Karpas-422 (cell line): Measurements from ENCODE around the gene AGPAT3. TPM values are rescaled to one million over a fixed set of nuclear protein-coding genes. Genes with fewer than 3 reads are reported as not detected.
"Not testable (repeated sequence)": the region's sequence is repeated elsewhere in the genome, so short reads cannot be mapped to it uniquely, and the experiment has no call there.

Experiments used
- DNase-seq: peaks from one replicate; pipeline ENCODE4 v3.0.0-alpha.2; 2015
- H2AFZ ChIP-seq: fragments of 200-600 bp; sonication (generic); 2 replicates; pipeline ENCODE4 v1.6.1; 2014; ENCODE audit warnings: antibody characterized with exemption, low read length, mixed read lengths
- H3K27ac ChIP-seq: fragments of 200-600 bp; sonication (generic); 2 replicates; pipeline ENCODE4 v1.5.1; 2014; ENCODE audit warnings: mild to moderate bottlenecking, low read length, moderate library complexity
- H3K27me3 ChIP-seq: fragments of 200-600 bp; sonication (generic); 2 replicates; pipeline ENCODE4 v1.6.1; 2014; ENCODE audit warnings: low read length, mixed read lengths
- H3K36me3 ChIP-seq: fragments of 200-600 bp; sonication (generic); 2 replicates; pipeline ENCODE4 v1.6.1; 2014; ENCODE audit warnings: low read length, mixed read lengths; ENCODE audit not compliant: insufficient read depth
- H3K4me1 ChIP-seq: fragments of 200-600 bp; sonication (generic); 2 replicates; pipeline ENCODE4 v1.6.1; 2014; ENCODE audit warnings: mild to moderate bottlenecking, low read length, mixed read lengths
- H3K4me2 ChIP-seq: fragments of 200-600 bp; sonication (generic); 2 replicates; pipeline ENCODE4 v1.6.1; 2014; ENCODE audit warnings: low read length, low read depth, mild to moderate bottlenecking; ENCODE audit not compliant: poor library complexity, severe bottlenecking
- H3K4me3 ChIP-seq: fragments of 200-600 bp; sonication (generic); 2 replicates; pipeline ENCODE4 v1.5.1; 2014; ENCODE audit warnings: mild to moderate bottlenecking, antibody characterized with exemption, low read length, mixed read lengths
- H3K79me2 ChIP-seq: fragments of 200-600 bp; sonication (generic); 2 replicates; pipeline ENCODE4 v1.6.1; 2014; ENCODE audit warnings: mild to moderate bottlenecking, low read length, mixed read lengths
- H3K9ac ChIP-seq: fragments of 200-600 bp; sonication (generic); 2 replicates; pipeline ENCODE4 v1.6.0; 2014; ENCODE audit warnings: low read length
- H3K9me2 ChIP-seq: fragments of 200-600 bp; sonication (generic), shearing (Covaris generic); replicated peaks from 2 replicates; pipeline ENCODE4 v1.6.0; 2014; ENCODE audit warnings: mild to moderate bottlenecking, low read length, moderate library complexity; ENCODE audit not compliant: insufficient read depth
- H3K9me3 ChIP-seq: fragments of 300-700, 200-600 bp; sonication (generic); 2 replicates; pipeline ENCODE4 v1.6.1; 2014; ENCODE audit warnings: low read length, mixed read lengths
- H4K20me1 ChIP-seq: fragments of 200-600 bp; sonication (generic); 2 replicates; pipeline ENCODE4 v1.6.1; 2014; ENCODE audit warnings: mild to moderate bottlenecking, antibody characterized with exemption, low read length, low read depth; ENCODE audit not compliant: insufficient read depth
- total RNA-seq: library from RNA; depleted of rRNA; stranded (reverse); fragments of >200 nt; shearing (Covaris generic); gene quantifications from 2 replicates; pipeline ENCODE4 v1.2.3, GENCODE V29; 2014; ENCODE audit warnings: low replicate concordance

Gene AGPAT3
- total RNA-seq, 1 experiment from 2014 or later, result 29.0 TPM

DNA sequence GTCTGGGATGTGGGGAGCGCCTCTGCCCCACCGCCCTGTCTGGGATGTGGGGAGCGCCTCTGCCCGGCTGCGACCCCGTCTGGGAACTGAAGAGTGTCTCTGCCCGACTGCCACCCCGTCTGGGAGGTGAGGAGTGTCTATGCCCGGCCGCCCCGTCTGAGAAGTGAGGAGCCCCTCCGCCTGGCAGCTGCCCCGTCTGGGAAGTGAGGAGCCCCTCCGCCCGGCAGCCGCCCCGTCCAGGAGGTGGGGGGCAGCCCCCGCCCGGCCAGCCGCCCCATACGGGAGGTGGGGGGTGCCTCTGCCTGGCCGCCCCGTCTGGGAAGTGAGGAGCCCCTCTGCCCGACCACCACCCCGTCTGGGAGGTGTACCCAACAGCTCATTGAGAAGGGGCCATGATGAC, 42.9 kb upstream of the AGPAT3 start:
- not testable (repeated sequence) for DNase-seq, H3K27ac ChIP-seq, H3K79me2 ChIP-seq, H3K4me3 ChIP-seq, H2AFZ ChIP-seq, H3K9me3 ChIP-seq, H3K9ac ChIP-seq, H4K20me1 ChIP-seq, H3K27me3 ChIP-seq, H3K4me2 ChIP-seq, H3K36me3 ChIP-seq, H3K9me2 ChIP-seq
- peaks cover 17% of the 10 kb centered on the region for H3K4me1 ChIP-seq

DNA sequence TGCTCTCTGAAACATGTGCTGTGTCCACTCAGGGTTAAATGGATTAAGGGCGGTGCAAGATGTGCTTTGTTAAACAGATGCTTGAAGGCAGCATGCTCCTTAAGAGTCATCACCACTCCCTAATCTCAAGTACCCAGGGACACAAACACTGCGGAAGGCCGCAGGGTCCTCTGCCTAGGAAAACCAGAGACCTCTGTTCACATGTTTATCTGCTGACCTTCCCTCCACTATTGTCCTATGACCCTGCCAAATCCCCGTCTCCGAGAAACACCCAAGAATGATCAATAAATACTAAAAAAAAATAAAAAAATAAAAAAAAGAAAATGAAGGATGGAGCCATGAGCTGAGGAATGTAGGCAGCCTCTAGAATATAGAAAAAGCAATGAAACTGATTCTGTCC, 42.3 kb upstream of the AGPAT3 start:
- H3K4me2 ChIP-seq, H3K9ac ChIP-seq, DNase-seq, H3K9me3 ChIP-seq, H2AFZ ChIP-seq, H3K79me2 ChIP-seq, H3K9me2 ChIP-seq, H3K27ac ChIP-seq, H4K20me1 ChIP-seq, H3K27me3 ChIP-seq, H3K4me3 ChIP-seq, H3K36me3 ChIP-seq: not testable (repeated sequence)
- H3K4me1 ChIP-seq, result peaks cover 13% of the 10 kb centered on the region

DNA sequence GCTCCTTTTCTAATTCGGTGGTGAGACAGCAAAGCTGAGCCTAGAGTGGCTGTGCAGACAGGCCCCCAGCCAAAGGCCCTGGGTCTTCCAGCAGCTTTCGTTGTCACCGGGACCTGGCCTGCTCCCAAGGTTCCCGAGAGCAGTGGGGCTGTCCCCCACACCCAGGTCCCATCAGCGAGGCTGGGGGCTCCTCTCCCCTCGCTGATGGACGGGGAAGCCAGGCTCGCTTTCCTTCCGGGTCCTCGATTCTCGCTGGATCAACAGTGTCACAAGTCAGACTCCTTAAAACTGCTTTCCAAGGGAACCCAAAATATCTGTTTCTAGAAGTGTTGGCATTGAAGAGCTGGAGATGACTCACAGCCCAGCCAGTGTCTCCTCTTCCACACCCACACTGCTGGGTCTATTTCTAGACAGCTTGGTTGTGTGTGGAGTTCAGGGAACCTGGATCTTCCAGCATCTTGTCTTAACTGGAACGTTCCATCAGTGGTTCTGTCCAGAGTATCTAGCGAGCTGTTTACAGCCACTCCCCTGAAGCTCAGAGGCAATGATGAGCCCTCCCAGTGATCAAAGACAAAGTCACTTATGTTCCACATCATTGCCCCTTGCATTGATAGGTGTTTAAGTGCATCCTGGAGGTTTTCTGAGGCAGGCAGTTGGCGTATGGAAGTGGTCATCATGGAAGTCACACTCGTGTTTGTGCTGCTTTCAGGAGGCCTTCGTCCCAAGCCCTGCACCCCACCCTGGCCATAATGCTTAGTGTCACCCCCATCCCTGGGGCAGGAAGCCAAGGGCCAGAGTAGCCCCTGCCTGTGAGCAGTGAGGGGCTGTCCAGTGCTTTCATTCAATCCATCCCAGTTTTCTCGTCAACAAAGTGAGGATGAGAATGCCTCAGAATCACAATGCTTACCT, 40.4 kb upstream of the AGPAT3 start:
- Histone ChIP-seq H3K27ac (no peak overlapping the region), H3K36me3 (no peaks in the 10 kb centered on the region), H2AFZ (no peak overlapping the region), H3K79me2 (no peaks in the 10 kb centered on the region), H3K4me2 (no peak overlapping the region), H3K9ac (no peak overlapping the region), H3K4me1 (no peaks in the 10 kb centered on the region), H4K20me1 (no peaks in the 10 kb centered on the region), H3K27me3 (no peaks in the 10 kb centered on the region), H3K4me3 (no peak overlapping the region), H3K9me3 (no peaks in the 10 kb centered on the region), H3K9me2 (no peaks in the 10 kb centered on the region)
- no peak for DNase-seq

DNA sequence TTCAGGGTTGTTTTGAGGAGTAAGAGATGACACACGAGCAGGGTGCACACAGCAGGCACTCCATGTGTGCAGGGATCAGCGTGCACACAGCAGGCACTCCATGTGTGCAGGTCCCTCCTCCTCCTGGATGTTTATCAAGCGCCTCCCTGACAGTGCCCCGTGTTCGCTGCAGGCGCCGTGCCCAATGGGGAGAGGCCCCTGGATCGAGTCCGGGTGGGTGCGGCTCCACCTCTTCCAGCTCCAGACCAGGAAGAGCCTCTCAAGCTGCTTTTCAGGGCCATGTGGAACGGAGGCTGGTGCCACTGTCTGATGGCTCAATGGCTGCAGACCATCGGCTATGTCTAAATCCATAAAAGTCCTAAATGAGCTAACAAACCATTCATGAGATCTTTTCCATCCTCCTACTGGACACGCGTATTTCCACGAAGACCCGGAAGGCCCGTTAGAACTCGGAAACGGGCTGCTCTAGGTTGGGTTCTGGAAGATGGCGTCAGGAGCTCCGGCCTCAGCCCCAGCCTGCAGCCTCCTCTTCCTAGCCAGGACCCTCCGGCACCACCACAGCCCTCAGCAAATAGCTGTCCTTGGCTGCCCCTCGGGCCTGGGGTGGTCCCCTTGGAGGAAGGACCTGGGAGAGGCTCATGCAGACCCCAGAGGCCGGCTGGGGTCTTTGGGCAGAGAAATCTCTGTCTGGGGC, 39.6 kb upstream of the AGPAT3 start:
- Histone ChIP-seq H4K20me1 (no peaks in the 10 kb centered on the region), H3K4me3 (no peak overlapping the region), H3K4me2 (no peak overlapping the region), H3K36me3 (no peaks in the 10 kb centered on the region), H3K9me3 (no peaks in the 10 kb centered on the region), H3K27ac (no peak overlapping the region), H3K9ac (no peak overlapping the region), H2AFZ (no peak overlapping the region), H3K79me2 (no peaks in the 10 kb centered on the region), H3K9me2 (no peaks in the 10 kb centered on the region), H3K4me1 (no peaks in the 10 kb centered on the region), H3K27me3 (no peaks in the 10 kb centered on the region)
- DNase-seq, result no peak

DNA sequence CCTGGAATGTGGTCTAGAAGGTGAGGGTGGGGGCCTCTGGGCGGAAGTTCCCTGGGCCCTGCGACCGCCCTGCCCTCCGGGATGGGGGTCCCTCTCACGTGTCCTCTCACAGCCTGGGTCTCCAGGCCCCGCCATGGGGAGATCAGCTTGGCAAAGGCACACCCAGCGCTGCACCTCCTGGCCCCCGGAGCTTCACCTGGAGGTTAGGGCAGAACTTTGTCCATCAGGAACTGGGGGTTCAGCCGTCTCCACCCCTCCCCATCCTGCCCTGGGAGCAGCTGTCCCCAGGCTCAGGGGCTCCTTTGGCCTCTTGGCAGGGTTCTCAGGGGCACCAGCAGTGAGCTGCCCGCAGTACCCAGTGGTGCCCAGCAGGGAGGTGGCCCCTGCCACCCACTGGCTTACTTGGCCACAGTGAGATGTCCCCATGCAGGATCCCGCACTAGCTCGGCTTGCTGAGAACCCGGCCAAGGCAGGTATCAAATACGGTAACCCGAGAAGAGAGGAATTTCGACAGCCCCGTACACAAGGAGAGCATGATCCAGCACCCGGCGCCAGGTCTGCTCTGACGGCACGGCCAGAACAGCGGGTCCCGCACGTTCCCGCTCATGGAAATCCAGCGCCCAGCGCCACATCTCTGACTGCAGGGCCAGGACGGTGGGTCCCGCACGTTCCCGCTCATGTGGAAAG, 38.9 kb upstream of the AGPAT3 start:
- Histone ChIP-seq H3K27me3 (no peaks in the 10 kb centered on the region), H3K9me3 (no peaks in the 10 kb centered on the region), H4K20me1 (no peaks in the 10 kb centered on the region), H3K4me1 (no peaks in the 10 kb centered on the region), H3K36me3 (no peaks in the 10 kb centered on the region), H3K9ac (no peak overlapping the region), H3K9me2 (no peaks in the 10 kb centered on the region), H3K4me3 (no peak overlapping the region), H3K4me2 (no peak overlapping the region), H2AFZ (no peak overlapping the region), H3K79me2 (no peaks in the 10 kb centered on the region), H3K27ac (no peak overlapping the region)
- DNase-seq, result no peak

DNA sequence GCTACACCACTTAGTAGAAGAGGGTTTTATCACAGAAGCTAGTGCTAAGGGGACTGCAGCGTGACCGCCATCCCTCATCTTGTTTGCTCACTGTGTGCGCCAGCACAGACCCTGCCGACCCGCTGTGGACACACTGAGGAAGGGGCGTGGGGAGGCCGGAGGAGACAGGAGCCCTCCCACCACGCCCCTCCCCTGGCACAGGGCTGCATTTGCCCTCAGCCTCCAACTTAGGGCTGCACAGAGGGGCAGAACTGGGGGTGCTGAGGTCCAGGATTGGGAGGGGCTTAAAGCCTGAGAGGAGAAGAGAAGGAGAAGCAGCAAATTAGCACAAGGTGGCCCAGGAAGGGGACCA, 38.4 kb upstream of the AGPAT3 start:
- no peaks in the 10 kb centered on the region for H3K27me3 ChIP-seq
- H3K79me2 ChIP-seq, result no peaks in the 10 kb centered on the region
- no peak overlapping the region for H3K9ac ChIP-seq
- no peaks in the 10 kb centered on the region for H3K9me2 ChIP-seq
- H3K9me3 ChIP-seq, result no peaks in the 10 kb centered on the region
- no peaks in the 10 kb centered on the region for H3K4me1 ChIP-seq
- no peak overlapping the region for H3K4me3 ChIP-seq
- H2AFZ ChIP-seq, result no peak overlapping the region
- H3K4me2 ChIP-seq, result no peak overlapping the region
- H3K36me3 ChIP-seq, result no peaks in the 10 kb centered on the region
- no peaks in the 10 kb centered on the region for H4K20me1 ChIP-seq
- no peak for DNase-seq
- no peak overlapping the region for H3K27ac ChIP-seq

DNA sequence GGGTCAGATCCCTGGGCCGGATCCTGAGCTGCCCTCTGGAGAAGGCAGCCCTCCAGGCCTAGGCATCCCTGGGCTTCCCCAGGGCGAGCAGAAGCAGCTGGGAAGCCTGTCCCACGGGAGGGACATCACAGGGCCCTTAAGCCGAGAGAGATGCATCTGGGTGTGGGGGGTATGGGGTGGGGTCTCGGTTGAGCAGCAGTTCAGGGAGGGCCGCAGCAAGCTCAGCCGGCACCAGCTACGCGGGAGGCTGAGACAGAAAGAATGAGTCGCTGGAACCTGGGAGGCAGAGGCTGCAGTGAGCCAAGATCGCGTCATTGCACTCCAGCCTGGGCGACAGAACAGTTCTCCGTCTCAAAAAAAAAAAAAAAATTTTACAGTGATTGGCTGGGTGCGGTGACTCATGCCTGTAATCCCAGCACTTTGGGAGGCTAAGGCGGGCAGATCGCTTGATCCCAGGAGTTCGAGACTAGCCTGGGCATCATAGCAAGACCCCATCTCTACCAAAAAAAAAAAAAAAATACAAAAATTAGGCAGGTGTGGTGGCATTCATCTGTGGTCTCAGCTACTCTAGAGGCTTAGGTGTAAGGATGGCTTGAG, 37.9 kb upstream of the AGPAT3 start:
- no peak overlapping the region for H3K9ac ChIP-seq
- H3K4me2 ChIP-seq, result no peak overlapping the region
- no peak overlapping the region for H2AFZ ChIP-seq
- H3K9me3 ChIP-seq, result no peaks in the 10 kb centered on the region
- H3K4me1 ChIP-seq, result no peaks in the 10 kb centered on the region
- no peak for DNase-seq
- H3K79me2 ChIP-seq, result no peaks in the 10 kb centered on the region
- no peak overlapping the region for H3K4me3 ChIP-seq
- no peaks in the 10 kb centered on the region for H3K9me2 ChIP-seq
- no peaks in the 10 kb centered on the region for H4K20me1 ChIP-seq
- no peaks in the 10 kb centered on the region for H3K36me3 ChIP-seq
- H3K27me3 ChIP-seq, result no peaks in the 10 kb centered on the region
- H3K27ac ChIP-seq, result no peak overlapping the region

DNA sequence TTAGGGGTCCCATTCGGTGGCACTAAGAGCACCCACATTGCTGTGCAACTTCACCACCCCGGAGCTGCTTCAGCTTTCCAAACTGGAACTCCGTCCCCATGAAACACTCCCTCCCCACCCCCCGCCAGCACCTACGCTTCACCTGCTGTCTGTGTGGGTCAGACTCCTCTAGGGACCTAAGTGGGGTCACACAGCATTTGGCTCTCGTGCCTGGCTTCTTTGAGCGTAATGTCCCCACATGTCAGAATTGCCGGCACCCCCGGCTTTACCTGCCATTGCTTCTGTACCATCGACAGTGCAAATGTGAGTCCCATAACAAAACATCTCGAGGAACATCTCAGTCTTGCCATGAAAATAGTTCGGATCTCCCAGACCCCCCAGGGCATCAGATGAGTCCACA, 35.9 kb upstream of the AGPAT3 start:
- no peak overlapping the region for H3K4me3 ChIP-seq
- H3K36me3 ChIP-seq, result no peaks in the 10 kb centered on the region
- no peak overlapping the region for H3K9ac ChIP-seq
- no peaks in the 10 kb centered on the region for H3K4me1 ChIP-seq
- no peaks in the 10 kb centered on the region for H3K9me3 ChIP-seq
- H2AFZ ChIP-seq, result no peak overlapping the region
- H3K9me2 ChIP-seq, result no peaks in the 10 kb centered on the region
- no peaks in the 10 kb centered on the region for H3K27me3 ChIP-seq
- H3K4me2 ChIP-seq, result no peak overlapping the region
- no peaks in the 10 kb centered on the region for H3K79me2 ChIP-seq
- DNase-seq, result no peak
- H3K27ac ChIP-seq, result no peak overlapping the region
- no peaks in the 10 kb centered on the region for H4K20me1 ChIP-seq
